Activated T-cell treated with anti-CD3 and anti-CD28 coated beads for 24 hours (primary cell): ENCODE measurements around the gene SQOR.

Experiments used
- DNase-seq: peaks from one replicate; pipeline ENCODE4 v3.0.0-alpha.2; 2020; ENCODE audit warnings: low read depth

Gene SQOR

GRCh38 chr15:45660231-45660979 lies 25.6 kb downstream of the SQOR start:
- DNase-seq = no peak

DNA sequence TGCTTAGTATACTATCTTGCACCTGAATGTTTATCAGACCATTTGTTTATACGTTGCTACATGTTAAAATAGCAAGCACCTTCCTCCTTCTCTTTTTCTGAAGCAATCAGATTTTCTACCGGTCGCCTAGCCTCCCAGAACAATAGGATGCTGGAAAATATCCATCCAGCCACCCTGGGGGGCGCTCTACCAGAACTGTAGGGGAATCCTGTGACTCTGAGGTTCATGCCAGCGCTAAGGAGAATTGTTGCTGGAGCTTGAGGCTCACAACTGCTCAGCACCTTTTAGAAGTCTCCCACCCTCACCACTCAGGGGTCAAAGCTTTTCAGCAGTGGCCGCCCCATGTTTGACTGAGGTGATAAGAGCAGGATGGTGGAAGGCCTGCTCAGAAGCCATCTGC lies 27.5 kb downstream of the SQOR start:
- DNase-seq = no peak

DNA sequence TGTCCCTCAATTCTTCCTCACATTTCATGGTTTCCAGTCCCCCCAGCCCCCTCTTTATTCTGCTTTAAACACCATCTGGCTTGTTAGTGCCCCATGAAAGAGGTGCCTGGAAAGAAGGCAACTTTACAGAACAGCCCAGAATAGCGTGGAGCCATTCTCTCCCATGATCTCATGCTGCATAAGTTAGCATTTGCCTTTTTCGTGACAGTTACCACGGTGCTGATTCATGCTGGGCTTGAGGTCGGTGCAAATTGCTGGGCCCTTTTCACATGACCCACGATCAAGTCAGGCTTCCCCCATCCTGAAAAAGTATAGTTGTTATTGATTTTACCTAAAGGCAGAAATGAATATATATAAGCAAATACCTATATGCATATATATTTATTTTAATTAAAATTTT lies 29.6 kb downstream of the SQOR start:
- no peak for DNase-seq

GRCh38 chr15:45665261-45665660 lies 30.4 kb downstream of the SQOR start:
- no peak for DNase-seq

DNA sequence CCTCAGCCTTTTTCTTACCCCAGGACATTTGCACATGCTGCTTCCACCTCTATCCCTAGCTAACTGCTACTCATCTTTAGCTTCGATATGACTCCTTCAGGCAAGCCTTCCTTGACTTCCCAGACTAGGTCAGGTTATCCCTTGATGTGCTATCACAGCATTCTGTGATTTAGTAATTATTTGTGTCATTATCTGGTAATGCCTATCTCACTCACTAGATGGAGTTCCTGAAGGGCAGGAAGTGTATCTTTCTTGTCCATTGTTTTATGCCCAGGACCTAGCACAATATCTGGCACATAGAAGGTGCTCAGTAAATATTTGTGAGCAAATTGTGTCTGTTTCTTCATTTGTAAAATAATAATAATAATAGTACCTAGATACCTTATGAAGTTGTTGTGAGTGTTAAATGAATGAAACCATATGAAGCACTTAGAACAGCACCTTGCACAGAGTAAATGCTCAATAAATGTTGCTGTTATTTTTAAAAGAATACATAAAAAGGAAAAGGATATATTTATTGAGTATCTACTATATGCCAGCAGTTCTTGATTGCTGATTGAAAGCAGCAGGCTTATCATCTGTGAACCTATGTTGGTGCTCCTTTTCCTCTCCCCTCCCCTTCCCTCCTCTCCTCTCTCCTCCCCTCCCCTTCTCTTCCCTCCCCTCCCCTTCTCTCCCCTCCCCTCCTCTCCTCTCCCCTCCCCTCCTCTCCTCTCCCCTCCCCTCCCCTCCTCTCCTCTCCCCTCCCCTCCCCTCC lies 31.5 kb downstream of the SQOR start:
- no peak for DNase-seq

GRCh38 chr15:45667002-45667401 lies 32.2 kb downstream of the SQOR start:
- DNase-seq = no peak

DNA sequence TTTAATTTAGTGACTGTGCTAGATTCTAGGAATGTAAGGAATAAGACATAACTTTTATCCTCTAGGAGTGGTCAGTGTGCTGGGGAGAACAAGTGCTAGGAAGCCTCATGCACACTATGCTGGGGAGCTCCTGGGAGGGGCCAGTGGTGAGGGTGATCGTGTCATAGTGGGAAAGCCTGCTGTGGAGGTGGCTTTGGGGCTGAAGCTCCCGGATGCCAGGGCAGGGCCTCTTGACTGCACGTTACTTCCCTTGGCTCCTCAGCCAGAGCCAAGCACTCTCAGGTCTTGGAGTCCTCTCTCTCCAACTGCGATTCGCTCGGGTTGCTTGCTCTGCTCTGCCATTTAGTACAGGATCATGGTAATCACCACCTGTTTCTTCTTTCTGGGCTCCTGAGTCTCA lies 33.6 kb downstream of the SQOR start:
- DNase-seq = no peak

GRCh38 chr15:45669422-45669821 lies 34.6 kb downstream of the SQOR start:
- no peak for DNase-seq

DNA sequence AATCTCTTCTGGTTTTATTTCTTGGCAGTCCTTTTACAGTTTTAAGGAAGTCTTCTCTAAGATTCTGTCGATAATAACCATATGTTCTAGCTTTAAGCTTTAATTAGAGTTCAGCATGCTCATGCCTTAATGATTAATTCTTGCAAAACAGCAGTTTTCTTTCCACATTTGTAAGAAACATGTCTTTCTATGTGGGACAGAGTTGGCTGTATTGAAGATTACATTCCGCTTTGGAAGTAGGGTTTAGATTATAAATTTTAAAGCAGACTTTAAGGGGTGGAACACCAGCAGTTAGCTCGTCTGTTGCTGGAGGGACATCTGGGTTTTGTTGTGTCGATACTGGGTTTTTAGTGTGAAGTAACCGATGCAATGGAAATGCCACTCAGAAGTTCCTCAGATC lies 35.3 kb downstream of the SQOR start:
- DNase-seq = no peak

DNA sequence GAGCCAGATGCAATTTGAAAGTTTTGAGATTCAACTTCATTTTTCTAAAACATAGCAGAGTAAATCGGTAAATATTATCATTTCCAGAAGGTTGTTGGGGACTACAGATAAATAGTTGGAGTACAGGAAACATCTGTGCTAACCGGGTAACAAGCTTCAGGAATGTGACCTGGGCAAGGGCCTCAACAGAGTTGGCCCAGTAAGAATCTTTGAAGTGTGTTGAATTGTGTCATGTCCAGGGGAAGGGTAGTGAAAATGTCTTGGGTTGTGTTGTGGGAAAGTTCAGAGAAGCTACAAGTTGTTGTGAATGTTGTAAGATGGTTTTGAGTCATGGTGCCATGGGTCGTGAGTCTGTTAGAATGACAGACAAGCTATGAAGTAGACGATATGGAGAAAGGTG lies 35.7 kb downstream of the SQOR start:
- no peak for DNase-seq

DNA sequence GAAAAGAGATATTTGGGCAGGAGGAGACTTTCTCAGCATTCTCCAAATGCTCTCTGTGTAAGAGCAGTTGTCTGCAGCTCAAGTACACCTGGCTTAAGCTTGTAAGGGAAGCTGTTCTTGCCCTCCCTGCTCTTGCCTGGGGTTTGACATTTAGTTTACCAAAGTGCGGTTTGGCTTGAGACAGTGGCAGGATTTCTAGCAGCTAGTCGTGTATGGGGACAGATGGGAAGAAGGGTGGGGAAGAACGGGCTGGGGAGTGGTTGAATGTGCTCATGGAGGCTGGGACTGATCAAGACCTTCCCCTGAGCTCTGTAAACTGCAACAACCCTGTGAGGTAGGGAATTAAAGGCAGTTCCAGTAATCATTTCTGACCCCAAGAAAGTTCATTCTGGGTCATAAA lies 39.8 kb downstream of the SQOR start:
- no peak for DNase-seq

DNA sequence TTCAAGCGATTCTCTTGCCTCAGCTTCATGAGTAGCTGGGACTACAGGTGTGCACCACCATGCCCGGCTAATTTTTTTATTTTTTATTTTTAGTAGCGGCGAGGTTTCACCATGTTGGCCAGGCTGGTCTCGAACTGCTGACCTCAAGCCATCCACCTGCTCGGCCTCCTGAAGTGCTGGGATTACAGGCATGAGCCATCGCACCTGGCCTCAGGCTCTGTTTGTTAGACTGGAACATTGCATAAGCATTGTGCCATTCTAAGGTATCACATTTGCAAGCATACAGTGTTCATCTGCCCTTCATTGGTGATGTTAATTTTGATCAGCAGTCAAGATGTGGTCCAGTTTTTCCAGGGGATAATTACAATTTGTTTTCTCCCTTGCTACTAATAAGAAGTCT lies 43.0 kb downstream of the SQOR start:
- DNase-seq = no peak

DNA sequence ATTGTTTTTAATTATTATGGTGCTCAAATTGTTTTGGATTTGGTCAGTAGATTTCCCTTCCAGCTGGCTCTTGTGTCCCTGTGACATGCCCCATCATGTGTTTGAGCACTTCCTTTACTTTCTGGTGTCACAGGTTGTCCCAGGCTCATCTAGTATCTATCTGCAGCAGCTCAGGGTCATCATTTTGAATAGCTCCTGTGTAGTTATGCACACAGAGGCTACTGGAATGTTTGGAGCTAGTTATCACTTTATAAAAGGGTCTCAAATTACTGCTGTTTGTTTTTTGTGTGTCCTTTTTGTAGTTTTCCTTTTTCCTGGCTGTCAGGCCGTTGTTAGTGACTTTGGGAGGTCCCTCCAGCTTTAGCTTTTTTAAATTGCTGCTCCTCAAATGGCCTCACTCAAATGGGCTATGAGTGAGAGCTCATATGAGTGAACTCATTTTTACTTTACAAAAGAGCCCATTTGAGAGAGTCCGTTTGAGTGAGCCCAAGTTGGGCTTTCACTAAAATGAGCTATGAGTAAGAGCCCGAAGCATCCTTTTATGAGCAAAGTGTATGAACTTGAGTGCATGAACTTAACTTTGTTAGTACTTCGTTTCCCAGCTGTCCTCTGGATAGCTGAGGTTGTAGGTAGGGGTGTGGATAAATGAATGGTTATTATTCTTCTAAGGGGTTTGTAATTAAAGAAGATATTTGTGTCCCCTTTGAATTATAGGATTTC lies 43.8 kb downstream of the SQOR start:
- no peak for DNase-seq

DNA sequence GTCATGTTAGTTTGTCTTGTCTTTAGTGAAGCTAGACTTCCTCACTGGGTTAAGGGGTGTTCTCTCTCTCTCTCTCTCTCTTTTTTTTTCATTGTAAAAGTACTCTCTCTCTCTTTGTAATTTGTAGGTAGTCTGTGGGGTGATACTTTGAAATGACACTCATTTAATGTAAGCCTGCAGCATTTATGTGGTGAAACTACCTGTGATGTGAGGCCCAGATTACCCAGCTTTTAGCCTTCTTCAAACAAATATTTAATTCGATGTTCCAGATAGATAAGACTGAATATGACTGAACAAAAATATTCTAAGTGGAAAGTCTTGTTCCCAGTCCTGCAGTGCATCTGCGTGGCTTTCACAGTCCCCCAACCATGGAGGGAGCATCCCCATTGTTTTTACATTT lies 49.7 kb downstream of the SQOR start:
- no peak for DNase-seq

- DNase-seq = no peak
Measured at GRCh38 chr15:45689616-45690015, 54.8 kb downstream of the SQOR start.

- no peak for DNase-seq
Measured at GRCh38 chr15:45690581-45691260, 55.9 kb downstream of the SQOR start.

- no peak for DNase-seq
Measured at GRCh38 chr15:45701108-45701507, 66.3 kb downstream of the SQOR start.

DNA sequence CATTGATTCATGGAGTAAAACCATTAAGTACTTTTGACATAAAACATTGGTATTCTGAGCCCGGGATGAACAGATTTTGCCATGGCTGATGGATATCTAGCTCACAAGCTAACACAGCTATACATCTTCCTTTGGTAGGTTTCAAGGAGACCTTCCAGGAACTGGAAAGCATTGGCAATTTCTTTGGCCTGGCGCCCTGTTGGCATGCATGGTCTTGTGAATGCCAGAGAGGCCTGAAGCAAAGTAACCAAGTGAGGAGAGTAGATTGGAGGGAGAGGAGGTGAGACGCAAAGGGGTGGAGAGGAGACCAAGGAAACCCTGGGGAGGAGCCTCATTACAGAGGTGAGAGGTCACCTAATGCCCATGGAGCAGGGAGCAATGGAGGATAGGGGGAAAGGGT lies 67.2 kb downstream of the SQOR start:
- no peak for DNase-seq

DNA sequence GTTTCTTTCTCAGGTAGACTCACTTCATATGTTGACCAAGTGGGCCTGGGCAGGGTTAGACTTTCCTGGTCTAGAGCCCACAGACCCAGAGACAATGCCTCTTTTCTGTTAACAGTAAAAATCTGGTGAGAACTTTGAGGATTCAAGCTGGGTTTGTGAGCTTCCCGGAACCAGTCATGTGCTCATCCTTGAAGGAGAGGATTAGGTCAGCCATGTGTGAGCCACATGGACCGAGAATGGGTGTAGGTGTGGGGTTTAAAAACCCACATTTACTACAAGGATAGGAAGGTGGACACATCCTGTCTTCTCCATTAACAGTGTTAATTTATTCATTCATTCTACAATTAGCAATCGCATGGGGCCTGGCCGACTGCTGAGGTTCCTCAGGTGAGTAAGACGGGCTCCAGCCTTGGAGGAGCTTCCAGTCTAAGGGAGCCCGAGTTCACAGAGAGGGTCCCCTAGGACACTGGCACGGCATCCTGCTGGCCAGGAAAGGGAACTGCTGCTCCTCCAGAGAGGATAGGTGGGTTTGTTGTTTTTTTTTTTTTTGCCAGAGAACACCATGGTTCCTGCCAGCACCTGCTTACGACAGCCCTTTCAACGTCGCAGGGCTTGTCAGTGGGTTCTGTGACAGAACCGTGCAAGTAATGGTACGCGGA lies 69.0 kb downstream of the SQOR start:
- no peak for DNase-seq

- no peak for DNase-seq
Measured at GRCh38 chr15:45704329-45705249, 69.8 kb downstream of the SQOR start.
